T-helper 2 cell treated with Interferon-gamma antibody and Interleukin-4, amounts not matched to agents 5 μg/mL and 100 μg/mL, for 36 hours (primary cell): Measurements from ENCODE around the gene COL27A1.

ENCODE experiments used
- DNase-seq: peaks from one replicate; pipeline ENCODE4 v3.0.0; 2021; ENCODE audit warnings: low spot score
- H3K27ac Mint-ChIP-seq: one replicate; pipeline ENCODE4 v1.8.0; 2021; ENCODE audit warnings: mild to moderate bottlenecking, mixed read lengths
- H3K27me3 Mint-ChIP-seq: one replicate; pipeline ENCODE4 v1.8.0; 2021; ENCODE audit warnings: low read depth, mixed read lengths
- H3K36me3 Mint-ChIP-seq: one replicate; pipeline ENCODE4 v1.8.0; 2021; ENCODE audit warnings: low read depth, mixed read lengths
- H3K4me1 Mint-ChIP-seq: one replicate; pipeline ENCODE4 v1.8.0; 2021; ENCODE audit warnings: low read depth, mixed read lengths
- H3K4me3 Mint-ChIP-seq: one replicate; pipeline ENCODE4 v1.8.0; 2022; ENCODE audit warnings: mild to moderate bottlenecking, moderate library complexity, mixed read lengths
- H3K9me3 Mint-ChIP-seq: one replicate; pipeline ENCODE4 v1.8.0; 2021; ENCODE audit warnings: mixed read lengths

The COL27A1 gene

DNA sequence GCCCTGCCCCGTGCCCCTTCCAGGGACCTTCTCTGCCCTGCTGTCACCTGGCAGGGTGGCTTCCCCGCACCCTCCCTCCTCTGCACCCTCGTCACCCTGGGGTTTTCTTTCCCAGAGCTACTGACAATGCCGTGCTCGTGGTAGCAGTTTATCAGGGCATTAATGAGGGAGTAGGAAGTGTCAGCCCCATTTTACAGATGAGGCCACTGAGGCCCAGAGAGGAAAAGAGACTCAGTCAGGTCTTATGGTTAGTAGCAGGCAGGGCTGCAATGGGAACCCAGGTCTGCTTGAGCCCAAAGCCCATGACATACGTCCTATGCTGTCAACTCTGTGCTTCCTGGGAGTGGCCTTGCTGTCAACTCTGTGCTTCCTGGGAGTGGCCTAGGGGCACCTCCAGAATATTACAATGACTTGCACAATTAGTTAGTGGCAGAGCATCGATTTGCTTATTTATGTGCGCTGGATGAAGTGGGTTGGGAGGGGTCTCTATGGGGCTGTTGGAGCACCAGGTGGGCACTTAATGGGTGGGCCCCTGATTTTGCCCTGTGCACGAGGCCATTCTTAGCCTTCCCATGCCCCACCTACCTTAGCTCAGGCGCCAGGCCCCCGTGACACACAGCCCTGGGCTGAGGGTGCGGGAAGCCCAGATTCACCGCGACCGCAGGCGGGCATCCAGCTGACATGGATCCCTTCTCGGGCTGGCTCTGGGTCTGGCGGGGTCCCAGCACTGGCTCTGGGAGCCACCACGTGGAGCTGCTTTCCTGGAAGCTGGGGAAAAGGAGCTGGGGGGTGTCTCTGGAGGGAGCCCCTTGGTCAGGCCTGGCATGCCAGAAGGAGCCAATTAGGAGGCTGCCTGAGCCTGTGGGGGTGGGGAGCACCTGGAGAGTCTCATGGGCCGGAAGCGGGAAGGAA, 85.6 kb downstream of the COL27A1 start:
- no peak overlapping the region for H3K4me3 Mint-ChIP-seq
- H3K27me3 Mint-ChIP-seq = no peaks in the 10 kb centered on the region
- no peaks in the 10 kb centered on the region for H3K4me1 Mint-ChIP-seq
- no peaks in the 10 kb centered on the region for H3K9me3 Mint-ChIP-seq
- H3K27ac Mint-ChIP-seq = no peak overlapping the region
- no peak for DNase-seq
- H3K36me3 Mint-ChIP-seq = no peaks in the 10 kb centered on the region

DNA sequence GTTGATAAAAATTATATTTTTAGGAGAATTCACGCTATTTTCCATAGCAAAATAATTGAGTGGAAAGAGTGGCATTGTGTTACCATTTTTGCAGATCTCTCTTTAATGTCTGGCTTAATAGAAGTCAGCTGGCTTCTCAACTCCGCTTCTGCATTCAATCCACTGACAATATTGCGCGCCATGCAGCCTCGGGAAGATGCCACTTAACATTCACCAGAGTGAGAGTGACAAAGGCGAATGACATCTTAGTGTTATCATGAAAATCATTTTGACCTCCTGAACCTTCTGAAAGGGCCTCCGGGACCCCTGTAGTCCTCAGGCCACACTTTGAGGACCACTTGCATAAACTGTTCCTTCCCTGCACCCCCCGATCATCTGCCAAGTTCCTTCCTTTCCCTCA, 87.5 kb downstream of the COL27A1 start:
- Mint-ChIP-seq H3K9me3 (no peaks in the 10 kb centered on the region), H3K27ac (no peak overlapping the region), H3K27me3 (no peaks in the 10 kb centered on the region)

GRCh38 chr9:114243240-114243639, 87.9 kb downstream of the COL27A1 start:
- Mint-ChIP-seq H3K9me3 (no peaks in the 10 kb centered on the region), H3K27me3 (no peaks in the 10 kb centered on the region), H3K27ac (no peak overlapping the region), H3K36me3 (no peaks in the 10 kb centered on the region), H3K4me1 (no peaks in the 10 kb centered on the region), H3K4me3 (no peak overlapping the region)
- no peak for DNase-seq

More for the DNA sequence above, 87.5 kb downstream of the COL27A1 start:
- Mint-ChIP-seq H3K4me1 (no peaks in the 10 kb centered on the region), H3K36me3 (no peaks in the 10 kb centered on the region), H3K4me3 (no peak overlapping the region)
- DNase-seq = no peak

GRCh38 chr9:114244570-114244969, 89.2 kb downstream of the COL27A1 start:
- H3K36me3 Mint-ChIP-seq = no peaks in the 10 kb centered on the region
- no peaks in the 10 kb centered on the region for H3K4me1 Mint-ChIP-seq
- no peaks in the 10 kb centered on the region for H3K27me3 Mint-ChIP-seq
- no peak overlapping the region for H3K27ac Mint-ChIP-seq
- no peaks in the 10 kb centered on the region for H3K9me3 Mint-ChIP-seq
- H3K4me3 Mint-ChIP-seq = no peak overlapping the region
- DNase-seq = no peak

GRCh38 chr9:114246558-114246957, 91.2 kb downstream of the COL27A1 start:
- Mint-ChIP-seq H3K27ac (no peak overlapping the region), H3K9me3 (no peaks in the 10 kb centered on the region), H3K4me3 (no peak overlapping the region), H3K27me3 (no peaks in the 10 kb centered on the region), H3K4me1 (no peaks in the 10 kb centered on the region), H3K36me3 (no peaks in the 10 kb centered on the region)
- no peak for DNase-seq

DNA sequence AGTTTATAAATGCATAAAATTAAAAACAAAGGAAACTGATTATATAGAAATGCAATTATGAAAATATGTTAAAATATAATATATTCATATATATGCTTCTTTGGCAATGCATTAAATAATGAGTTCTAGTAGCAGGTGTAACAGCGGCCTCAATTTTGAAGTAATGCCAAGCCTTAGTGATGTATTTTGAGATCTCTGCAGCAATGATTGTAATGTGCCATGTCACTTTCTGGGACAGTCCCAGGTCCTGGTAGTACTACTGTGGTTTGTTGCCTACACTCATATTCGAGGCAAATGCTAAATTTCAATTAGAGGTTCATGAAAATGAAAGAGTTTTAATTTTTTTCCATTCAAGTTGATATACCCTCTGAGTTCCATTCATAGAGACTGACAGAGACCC, 91.7 kb downstream of the COL27A1 start:
- Mint-ChIP-seq H3K4me3 (no peak overlapping the region), H3K36me3 (no peaks in the 10 kb centered on the region), H3K27me3 (no peaks in the 10 kb centered on the region), H3K9me3 (no peaks in the 10 kb centered on the region), H3K27ac (no peak overlapping the region), H3K4me1 (no peaks in the 10 kb centered on the region)
- DNase-seq = no peak

- Mint-ChIP-seq H3K27me3 (no peaks in the 10 kb centered on the region), H3K9me3 (no peaks in the 10 kb centered on the region), H3K27ac (no peak overlapping the region), H3K36me3 (no peaks in the 10 kb centered on the region), H3K4me1 (no peaks in the 10 kb centered on the region), H3K4me3 (no peak overlapping the region)
- no peak for DNase-seq
Measured at GRCh38 chr9:114247491-114247890, 92.2 kb downstream of the COL27A1 start.

DNA sequence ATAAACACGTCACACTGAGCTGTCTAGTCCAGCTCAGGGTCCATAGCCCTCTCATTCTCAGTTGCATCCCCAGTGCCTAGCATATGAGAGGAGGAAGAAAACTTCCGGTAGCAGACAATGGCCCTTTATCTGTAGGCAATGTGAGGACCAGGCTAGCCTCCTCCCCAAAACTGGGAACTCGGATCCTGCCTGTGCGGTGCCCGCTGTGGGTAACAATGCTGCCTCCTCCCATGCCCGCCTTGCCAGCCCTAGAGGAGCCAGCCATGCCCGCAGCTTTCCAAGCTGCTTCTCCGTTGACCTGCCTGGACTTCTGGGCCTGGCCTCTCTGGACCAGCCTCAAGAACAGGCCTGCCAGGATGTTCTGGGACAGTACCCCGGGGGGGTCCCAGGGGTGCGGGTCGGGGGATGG, 93.0 kb downstream of the COL27A1 start:
- H3K27ac Mint-ChIP-seq = no peak overlapping the region
- no peak for DNase-seq
- H3K27me3 Mint-ChIP-seq = peaks cover 2% of the 10 kb centered on the region
- no peaks in the 10 kb centered on the region for H3K36me3 Mint-ChIP-seq
- no peak overlapping the region for H3K4me3 Mint-ChIP-seq
- no peaks in the 10 kb centered on the region for H3K4me1 Mint-ChIP-seq
- H3K9me3 Mint-ChIP-seq = no peaks in the 10 kb centered on the region

- H3K9me3 Mint-ChIP-seq = no peaks in the 10 kb centered on the region
Measured at GRCh38 chr9:114249424-114250234, 94.3 kb downstream of the COL27A1 start.

GRCh38 chr9:114250235-114250568, 94.9 kb downstream of the COL27A1 start:
- Mint-ChIP-seq H3K27ac (no peak overlapping the region), H3K27me3 (peaks cover 2% of the 10 kb centered on the region), H3K4me3 (no peak overlapping the region), H3K36me3 (no peaks in the 10 kb centered on the region), H3K9me3 (no peaks in the 10 kb centered on the region), H3K4me1 (no peaks in the 10 kb centered on the region)
- no peak for DNase-seq

More at GRCh38 chr9:114249424-114250234, 94.3 kb downstream of the COL27A1 start:
- Mint-ChIP-seq H3K27me3 (peaks cover 2% of the 10 kb centered on the region), H3K4me1 (no peaks in the 10 kb centered on the region), H3K36me3 (no peaks in the 10 kb centered on the region), H3K27ac (no peak overlapping the region), H3K4me3 (no peak overlapping the region)
- no peak for DNase-seq

DNA sequence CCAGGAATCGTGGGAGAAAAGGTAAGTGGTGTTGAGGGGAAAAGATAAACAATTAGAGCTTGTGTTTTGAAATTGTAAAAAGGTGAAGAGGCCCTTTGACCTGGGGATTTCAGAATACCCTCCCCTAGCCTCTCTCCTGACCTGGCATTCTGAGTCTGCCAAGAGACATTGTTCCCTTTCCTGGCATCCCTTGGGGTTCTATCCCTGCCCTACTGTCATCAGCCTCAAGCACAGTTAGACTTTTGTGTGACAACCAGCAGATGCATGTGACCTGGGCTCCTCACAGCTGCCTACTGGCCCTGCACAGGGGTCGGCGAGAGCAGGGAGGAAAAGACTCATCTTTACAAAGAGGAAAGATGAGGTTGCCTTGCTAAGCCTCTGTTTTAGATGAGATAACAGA, 95.3 kb downstream of the COL27A1 start:
- Mint-ChIP-seq H3K9me3 (no peaks in the 10 kb centered on the region), H3K36me3 (no peaks in the 10 kb centered on the region), H3K4me1 (no peaks in the 10 kb centered on the region), H3K27me3 (peaks cover 2% of the 10 kb centered on the region), H3K27ac (no peak overlapping the region), H3K4me3 (no peak overlapping the region)
- no peak for DNase-seq

GRCh38 chr9:114252394-114252793, 97.1 kb downstream of the COL27A1 start:
- no peak overlapping the region for H3K4me3 Mint-ChIP-seq

DNA sequence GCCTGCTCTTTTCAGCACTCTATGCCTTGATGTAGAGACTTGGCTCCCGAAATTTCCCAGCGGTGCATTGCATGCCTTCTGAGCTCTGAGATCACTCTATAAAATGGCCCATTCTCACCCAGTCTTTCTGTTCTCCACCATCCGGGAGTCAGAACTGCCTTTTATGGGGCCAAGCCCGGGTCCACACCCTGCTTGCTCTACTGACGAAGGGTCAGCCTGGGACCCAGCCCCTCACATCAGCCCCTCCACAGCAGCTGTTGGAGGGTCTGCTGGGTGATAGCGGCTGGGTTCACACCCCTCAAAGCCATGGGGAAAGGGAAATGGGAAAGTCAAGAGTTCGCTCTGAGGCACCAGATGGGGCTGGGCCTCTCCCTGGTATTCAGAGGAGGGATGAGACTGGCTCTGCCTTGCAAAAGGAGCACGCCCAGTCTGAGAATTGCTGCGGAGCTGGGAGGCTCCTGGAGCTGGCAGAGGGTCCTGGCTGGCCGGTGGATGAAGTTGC, 101.5 kb downstream of the COL27A1 start:
- Mint-ChIP-seq H3K27ac (no peak overlapping the region), H3K4me3 (no peak overlapping the region), H3K27me3 (peaks cover 2% of the 10 kb centered on the region), H3K4me1 (no peaks in the 10 kb centered on the region), H3K9me3 (no peaks in the 10 kb centered on the region), H3K36me3 (no peaks in the 10 kb centered on the region)
- no peak for DNase-seq

More at GRCh38 chr9:114252394-114252793, 97.1 kb downstream of the COL27A1 start:
- Mint-ChIP-seq H3K27ac (no peak overlapping the region), H3K36me3 (no peaks in the 10 kb centered on the region), H3K9me3 (no peaks in the 10 kb centered on the region), H3K4me1 (no peaks in the 10 kb centered on the region), H3K27me3 (peaks cover 2% of the 10 kb centered on the region)
- no peak for DNase-seq

- no peaks in the 10 kb centered on the region for H3K36me3 Mint-ChIP-seq
- H3K4me1 Mint-ChIP-seq = no peaks in the 10 kb centered on the region
- no peak overlapping the region for H3K27ac Mint-ChIP-seq
- no peaks in the 10 kb centered on the region for H3K27me3 Mint-ChIP-seq
- H3K4me3 Mint-ChIP-seq = no peak overlapping the region
- no peak for DNase-seq
- H3K9me3 Mint-ChIP-seq = no peaks in the 10 kb centered on the region
Measured at GRCh38 chr9:114258218-114258617, 102.9 kb downstream of the COL27A1 start.
